Measurements from ENCODE around the gene PRKD2. TPM values are rescaled to one million over a fixed set of nuclear protein-coding genes. Genes with fewer than 3 reads are reported as not detected.

The PRKD2 gene
- total and polyA plus RNA-seq, 8 donors: 13.8 to 90.3 (median 21.0) TPM

DNA sequence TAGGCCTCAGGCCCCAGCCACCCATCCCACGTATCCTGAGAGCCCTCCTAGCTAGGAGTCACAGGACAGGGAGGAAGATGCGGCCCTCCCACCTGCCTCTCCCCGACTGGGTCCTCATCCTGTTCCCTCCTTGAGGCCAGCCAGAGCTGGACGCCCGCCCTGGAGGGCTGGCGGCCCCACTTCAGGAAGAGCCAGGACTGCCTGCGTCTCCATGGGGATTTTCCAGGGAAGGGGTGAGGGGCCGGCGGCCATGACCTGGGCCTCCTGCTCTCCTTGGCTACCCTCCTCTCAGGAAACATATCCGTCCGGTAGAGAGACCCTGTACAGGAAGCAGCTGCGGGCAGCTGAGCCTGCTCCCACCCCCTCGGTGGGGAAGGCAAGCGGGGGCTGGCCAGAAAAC, 11.3 kb upstream of the PRKD2 start:
- ATAC-seq (no peak), DNase-seq (no peak), FAIRE-seq (no peak)
- H3K27me3 ChIP-seq: no peaks in the 10 kb centered on the region
- intact Hi-C loops (cut with DNase I): no loop called here
- H3K4me3 ChIP-seq: no peak overlapping the region
- H3K36me3 ChIP-seq: peaks cover 14 to 68% (median 33%) of the 10 kb centered on the region in 3 donors
- H3K27ac ChIP-seq: no peak overlapping the region
- TF ChIP-seq, protein P1, sequence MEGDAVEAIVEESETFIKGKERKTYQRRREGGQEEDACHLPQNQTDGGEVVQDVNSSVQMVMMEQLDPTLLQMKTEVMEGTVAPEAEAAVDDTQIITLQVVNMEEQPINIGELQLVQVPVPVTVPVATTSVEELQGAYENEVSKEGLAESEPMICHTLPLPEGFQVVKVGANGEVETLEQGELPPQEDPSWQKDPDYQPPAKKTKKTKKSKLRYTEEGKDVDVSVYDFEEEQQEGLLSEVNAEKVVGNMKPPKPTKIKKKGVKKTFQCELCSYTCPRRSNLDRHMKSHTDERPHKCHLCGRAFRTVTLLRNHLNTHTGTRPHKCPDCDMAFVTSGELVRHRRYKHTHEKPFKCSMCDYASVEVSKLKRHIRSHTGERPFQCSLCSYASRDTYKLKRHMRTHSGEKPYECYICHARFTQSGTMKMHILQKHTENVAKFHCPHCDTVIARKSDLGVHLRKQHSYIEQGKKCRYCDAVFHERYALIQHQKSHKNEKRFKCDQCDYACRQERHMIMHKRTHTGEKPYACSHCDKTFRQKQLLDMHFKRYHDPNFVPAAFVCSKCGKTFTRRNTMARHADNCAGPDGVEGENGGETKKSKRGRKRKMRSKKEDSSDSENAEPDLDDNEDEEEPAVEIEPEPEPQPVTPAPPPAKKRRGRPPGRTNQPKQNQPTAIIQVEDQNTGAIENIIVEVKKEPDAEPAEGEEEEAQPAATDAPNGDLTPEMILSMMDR (IDR thresholded peaks at IDR 0.05): no peak
- H3K9me3 ChIP-seq: no peaks in the 10 kb centered on the region
- no peaks in the 10 kb centered on the region for H3K4me1 ChIP-seq
- 86 to 88% methylated on average over 14 of the region's 14 CpGs for WGBS, 2 donors

DNA sequence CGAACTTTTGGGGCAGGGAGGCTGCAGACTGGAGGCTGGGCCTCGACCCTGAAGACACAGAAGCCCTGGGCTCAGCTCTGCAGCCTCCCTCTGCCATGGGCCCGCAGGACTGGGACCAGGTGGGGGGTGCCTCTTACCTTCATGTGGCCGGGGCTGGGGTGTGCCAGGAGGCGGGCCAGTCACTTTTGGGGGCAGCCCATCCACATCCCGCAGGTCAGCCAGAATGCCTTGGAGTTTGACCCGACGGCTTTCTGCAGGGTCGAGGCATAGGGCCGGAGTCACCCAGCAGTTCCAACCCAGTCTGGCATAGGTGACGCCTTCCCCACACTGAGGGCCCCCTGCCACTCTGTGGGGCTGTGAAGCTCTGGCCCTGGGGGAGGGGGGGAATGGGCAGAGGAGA, 10.8 kb upstream of the PRKD2 start:
- intact Hi-C loops (cut with DNase I): no loop called here
- 86 to 95% methylated on average over 10 to 11 of the region's 11 CpGs for WGBS, 2 donors
- no peak for ATAC-seq
- no peak for FAIRE-seq
- DNase-seq: no peak
- H3K27ac ChIP-seq: no peak overlapping the region
- H3K4me3 ChIP-seq: no peak overlapping the region
- no peaks in the 10 kb centered on the region for H3K4me1 ChIP-seq
- H3K36me3 ChIP-seq: peaks cover 19 to 68% (median 30%) of the 10 kb centered on the region in 3 donors
- TF ChIP-seq, protein P1 (IDR thresholded peaks at IDR 0.05): no peak
- H3K27me3 ChIP-seq: no peaks in the 10 kb centered on the region
- H3K9me3 ChIP-seq: no peaks in the 10 kb centered on the region

DNA sequence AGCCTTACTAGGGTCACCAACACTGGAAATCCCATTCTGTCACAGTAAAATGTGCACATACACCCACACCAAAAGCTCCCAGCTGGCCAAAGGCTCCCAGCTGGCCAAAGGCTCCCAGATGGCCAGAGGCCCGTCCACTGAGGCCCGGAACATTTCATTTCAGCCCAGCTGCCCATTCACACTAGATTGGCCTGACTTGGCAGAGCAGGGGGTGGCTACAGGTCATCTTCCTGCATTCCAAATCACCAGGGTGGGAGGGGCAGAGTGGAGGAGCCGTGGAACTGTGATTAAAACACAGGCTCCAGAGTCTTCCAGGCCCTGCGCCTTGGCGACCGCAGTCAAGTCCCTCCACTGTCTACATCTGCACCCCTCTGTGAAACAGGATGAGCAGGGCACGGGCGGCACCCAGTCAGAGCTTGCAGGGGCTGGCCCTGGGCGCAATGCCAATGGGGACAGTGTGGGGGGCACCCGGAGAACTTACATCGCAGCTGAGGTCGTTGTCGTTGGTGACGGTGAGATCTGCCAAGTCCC, 10.1 kb upstream of the PRKD2 start:
- Histone ChIP-seq H3K36me3 (peaks cover 17 to 69% (median 32%) of the 10 kb centered on the region in 3 donors), H3K9me3 (no peaks in the 10 kb centered on the region), H3K4me1 (no peaks in the 10 kb centered on the region), H3K4me3 (no peak overlapping the region), H3K27me3 (no peaks in the 10 kb centered on the region), H3K27ac (no peak overlapping the region)
- FAIRE-seq (no peak), DNase-seq (peak in 1 of 6 donors; percentile 60), ATAC-seq (no peak)
- WGBS, 2 donors: 85 to 88% methylated on average over 14 of the region's 14 CpGs
- intact Hi-C loops (cut with DNase I): no loop called here
- TF ChIP-seq, protein P1 (IDR thresholded peaks at IDR 0.05): no peak

DNA sequence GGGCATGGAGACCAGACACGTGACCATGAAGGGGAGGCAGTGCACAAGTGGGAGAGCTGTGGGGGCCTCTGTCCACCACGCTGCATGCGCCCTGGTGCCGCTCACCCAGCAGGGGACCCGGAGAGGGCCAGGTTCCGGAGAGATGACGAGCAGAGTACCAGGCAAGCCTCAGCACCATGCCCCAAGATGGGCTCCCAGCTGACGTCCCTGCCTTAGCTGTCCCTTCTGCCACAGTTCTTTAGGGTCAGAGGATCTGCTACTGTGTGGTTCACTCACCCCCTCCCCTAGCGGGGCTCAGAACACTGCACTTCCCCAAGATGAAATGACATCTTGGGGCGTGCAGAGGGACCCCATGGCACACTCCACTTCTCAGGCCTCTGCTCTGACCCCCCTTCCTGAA, 9.6 kb upstream of the PRKD2 start:
- no peak for DNase-seq
- no peak for ATAC-seq
- intact Hi-C loops (cut with DNase I): no loop called here
- TF ChIP-seq, protein P1 (IDR thresholded peaks at IDR 0.05): no peak
- Histone ChIP-seq H3K4me3 (no peak overlapping the region), H3K9me3 (no peaks in the 10 kb centered on the region), H3K4me1 (no peaks in the 10 kb centered on the region), H3K27me3 (no peaks in the 10 kb centered on the region), H3K36me3 (peaks cover 17 to 74% (median 37%) of the 10 kb centered on the region in 3 donors), H3K27ac (no peak overlapping the region)
- 87 to 92% methylated on average over 6 to 10 of the region's 10 CpGs for WGBS, 2 donors
- FAIRE-seq: no peak

DNA sequence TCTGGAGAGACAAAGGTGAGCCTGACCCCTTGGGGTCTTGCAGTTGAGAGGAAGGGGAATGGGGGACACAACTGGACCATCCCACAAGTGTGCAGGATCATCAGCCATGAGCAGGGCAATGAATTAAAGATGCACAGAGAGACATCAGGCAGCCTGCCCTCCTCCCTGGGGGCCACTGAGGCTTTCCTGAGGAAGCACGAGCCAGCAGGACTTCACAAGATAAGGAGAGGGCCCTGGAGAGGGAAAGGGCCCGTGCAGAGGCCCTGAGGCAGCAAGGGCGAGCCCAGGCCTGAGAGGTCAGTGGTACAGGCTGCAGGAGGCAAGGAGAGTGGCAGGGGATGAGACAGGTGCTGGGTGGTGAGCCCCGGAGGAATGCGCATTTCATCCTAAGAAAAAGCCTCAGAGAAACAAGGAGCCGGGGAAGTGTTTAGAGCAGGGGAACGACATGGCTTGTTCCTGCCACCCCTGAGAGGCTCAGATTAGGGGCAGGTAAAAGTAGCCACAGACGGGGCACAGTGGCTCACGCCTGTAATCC, 9.0 kb upstream of the PRKD2 start:
- 85 to 86% methylated on average over 9 of the region's 9 CpGs for WGBS, 2 donors
- H3K27me3 ChIP-seq: no peaks in the 10 kb centered on the region
- H3K36me3 ChIP-seq: peaks cover 17 to 80% (median 41%) of the 10 kb centered on the region in 3 donors
- H3K4me1 ChIP-seq: no peaks in the 10 kb centered on the region
- no peak for FAIRE-seq
- TF ChIP-seq, protein P1 (IDR thresholded peaks at IDR 0.05): no peak
- no peak for DNase-seq
- H3K4me3 ChIP-seq: no peak overlapping the region
- intact Hi-C loops (cut with DNase I): no loop called here
- H3K27ac ChIP-seq: no peak overlapping the region
- ATAC-seq: no peak
- H3K9me3 ChIP-seq: no peaks in the 10 kb centered on the region
